ENCODE data around the gene KLF16.
A peak's percentile ranks its signal among the peaks of the same experiment; 100 is the strongest.

KLF16 gene

DNA sequence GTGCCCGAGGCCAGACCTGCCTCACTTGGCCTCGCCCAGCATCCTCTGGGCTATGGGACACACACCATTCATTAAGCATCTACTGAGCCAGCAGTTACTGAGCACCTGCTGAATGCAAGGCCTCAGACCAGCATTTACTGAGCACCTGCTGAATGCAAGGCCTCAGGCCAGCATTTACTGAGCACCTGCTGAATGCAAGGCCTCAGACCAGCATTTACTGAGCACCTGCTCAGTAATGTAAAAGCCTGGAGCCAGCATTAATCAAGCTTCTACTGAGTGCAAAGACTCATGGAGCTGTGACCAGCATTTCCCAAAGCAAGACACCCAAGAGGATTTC, 55.0 kb downstream of the KLF16 start:
- H3K4ac ChIP-seq (ENCODE audit: low read length), result no peak overlapping the region
- no peak for DNase-seq (ENCODE audit: low spot score)
- H2BK12ac ChIP-seq (ENCODE audit: low read length), result no peak overlapping the region
- no peak overlapping the region for H2AK5ac ChIP-seq (ENCODE audit: low read depth, low read length)
- H2BK120ac ChIP-seq (ENCODE audit: low read depth, low read length), result no peak overlapping the region
- H3K23ac ChIP-seq (ENCODE audit: low read depth, low read length, poor library complexity), result no peak overlapping the region
- H3K9ac ChIP-seq (ENCODE audit: low read depth, low read length, poor library complexity), result no peak overlapping the region
- H3K9me3 ChIP-seq (replicated peaks in 1 of 2; ENCODE audit: control insufficient read depth in 2 of 2, insufficient read depth in 1 of 2, low read depth in 1 of 2, low read length in 2 of 2), result no peaks in the 10 kb centered on the region
- no peak overlapping the region for H3K14ac ChIP-seq (ENCODE audit: low read length)
- no peak overlapping the region for H3K18ac ChIP-seq (ENCODE audit: low read length)
- H3K4me1 ChIP-seq (ENCODE audit: control insufficient read depth in 2 of 2, insufficient read depth in 1 of 2, low read depth in 1 of 2, low read length in 2 of 2), result peaks cover 0 to 10% of the 10 kb centered on the region in 2 donors
- H2BK5ac ChIP-seq (ENCODE audit: low read length), result no peak overlapping the region
- peaks cover 0 to 5% (median 3%) of the 10 kb centered on the region in 3 experiments for H3K27me3 ChIP-seq (ENCODE audit: control insufficient read depth in 3 of 3, insufficient read depth in 3 of 3, low read depth in 1 of 3, low read length in 3 of 3)
- no peak overlapping the region for H2BK15ac ChIP-seq (ENCODE audit: low read length)
- H3K4me3 ChIP-seq (ENCODE audit: low read length in 2 of 2), result no peak overlapping the region
- H3K4me2 ChIP-seq (ENCODE audit: insufficient read depth, low read length, poor library complexity, severe bottlenecking), result no peak overlapping the region
- H4K91ac ChIP-seq (ENCODE audit: low read depth, low read length, poor library complexity), result no peak overlapping the region
- peak overlapping the region; percentile 0 for H4K8ac ChIP-seq (ENCODE audit: low read depth, low read length)
- no peaks in the 10 kb centered on the region for H3K36me3 ChIP-seq (replicated peaks in 1 of 2; ENCODE audit: control insufficient read depth in 2 of 2, insufficient read depth in 2 of 2, low read length in 2 of 2)
- no peak overlapping the region for H3K27ac ChIP-seq (replicated peaks; ENCODE audit: low read length)
- no peaks in the 10 kb centered on the region for H3K79me1 ChIP-seq (ENCODE audit: low read depth, low read length)
- WGBS, 2 donors (ENCODE audit: extremely low coverage in 2 of 2, insufficient read length in 2 of 2, insufficient replicate concordance in 1 of 2), result no CpG with 5 or more reads among the region's 2 CpGs
- no peak overlapping the region for H2AFZ ChIP-seq (ENCODE audit: low read length)

DNA sequence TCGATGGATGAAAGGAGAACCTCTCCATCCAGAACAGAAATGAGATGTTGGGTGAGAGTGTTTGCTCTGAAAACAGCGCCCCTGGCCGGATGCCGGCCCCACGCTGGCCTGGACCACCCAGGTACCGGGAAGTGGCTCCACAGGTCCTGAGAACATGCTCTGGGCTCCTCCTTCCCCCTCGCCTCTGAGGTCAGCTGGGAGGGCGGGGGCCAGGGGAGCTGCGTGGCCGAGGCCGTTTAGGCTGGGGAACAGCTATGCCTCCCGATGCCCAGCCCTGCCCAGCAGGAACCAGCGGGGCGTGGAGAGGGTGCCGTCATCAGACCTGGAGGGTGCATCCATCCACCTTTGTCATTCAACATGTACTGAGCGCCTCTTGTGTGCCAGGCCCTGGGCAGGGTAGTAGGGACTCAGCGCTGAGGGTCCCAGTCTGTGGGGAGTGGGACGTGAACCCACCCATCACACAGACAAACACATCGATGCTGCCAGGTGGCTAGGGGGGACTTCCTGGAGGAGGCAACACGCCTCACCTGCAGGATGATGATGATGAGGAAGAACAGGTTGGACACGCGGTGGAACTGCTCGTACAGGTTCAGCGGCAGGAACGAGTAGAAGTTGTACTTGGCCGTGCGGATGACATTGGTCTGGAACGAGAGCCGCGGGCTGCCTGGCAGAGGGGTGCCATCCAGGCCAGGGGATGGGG, 55.5 kb downstream of the KLF16 start:
- DNase-seq (ENCODE audit: low spot score), result no peak
- Histone ChIP-seq H4K8ac (ENCODE audit: low read depth, low read length) (no peak overlapping the region), H2BK5ac (ENCODE audit: low read length) (no peak overlapping the region), H2BK15ac (ENCODE audit: low read length) (peak overlapping the region; percentile 56), H3K27me3 (ENCODE audit: control insufficient read depth in 3 of 3, insufficient read depth in 3 of 3, low read depth in 1 of 3, low read length in 3 of 3) (peaks cover 0 to 5% (median 3%) of the 10 kb centered on the region in 3 experiments), H3K18ac (ENCODE audit: low read length) (peak overlapping the region; percentile 71), H2BK120ac (ENCODE audit: low read depth, low read length) (no peak overlapping the region), H2AK5ac (ENCODE audit: low read depth, low read length) (peak overlapping the region; percentile 65), H3K36me3 (replicated peaks in 1 of 2; ENCODE audit: control insufficient read depth in 2 of 2, insufficient read depth in 2 of 2, low read length in 2 of 2) (no peaks in the 10 kb centered on the region), H3K14ac (ENCODE audit: low read length) (no peak overlapping the region), H3K9me3 (replicated peaks in 1 of 2; ENCODE audit: control insufficient read depth in 2 of 2, insufficient read depth in 1 of 2, low read depth in 1 of 2, low read length in 2 of 2) (no peaks in the 10 kb centered on the region), H3K4me3 (ENCODE audit: low read length in 2 of 2) (peak overlapping the region in 1 of 2 donors; percentile 31), H3K9ac (ENCODE audit: low read depth, low read length, poor library complexity) (no peak overlapping the region), H3K23ac (ENCODE audit: low read depth, low read length, poor library complexity) (peak overlapping the region; percentile 2), H2BK12ac (ENCODE audit: low read length) (no peak overlapping the region), H3K27ac (replicated peaks; ENCODE audit: low read length) (no peak overlapping the region), H4K91ac (ENCODE audit: low read depth, low read length, poor library complexity) (no peak overlapping the region), H3K4me1 (ENCODE audit: control insufficient read depth in 2 of 2, insufficient read depth in 1 of 2, low read depth in 1 of 2, low read length in 2 of 2) (peaks cover 0 to 6% of the 10 kb centered on the region in 2 donors), H2AFZ (ENCODE audit: low read length) (no peak overlapping the region), H3K79me1 (ENCODE audit: low read depth, low read length) (peaks cover 1% of the 10 kb centered on the region), H3K4ac (ENCODE audit: low read length) (peak overlapping the region; percentile 17), H3K4me2 (ENCODE audit: insufficient read depth, low read length, poor library complexity, severe bottlenecking) (no peak overlapping the region)
- WGBS, 2 donors (ENCODE audit: extremely low coverage in 2 of 2, insufficient read length in 2 of 2, insufficient replicate concordance in 1 of 2), result no CpG with 5 or more reads among the region's 30 CpGs

DNA sequence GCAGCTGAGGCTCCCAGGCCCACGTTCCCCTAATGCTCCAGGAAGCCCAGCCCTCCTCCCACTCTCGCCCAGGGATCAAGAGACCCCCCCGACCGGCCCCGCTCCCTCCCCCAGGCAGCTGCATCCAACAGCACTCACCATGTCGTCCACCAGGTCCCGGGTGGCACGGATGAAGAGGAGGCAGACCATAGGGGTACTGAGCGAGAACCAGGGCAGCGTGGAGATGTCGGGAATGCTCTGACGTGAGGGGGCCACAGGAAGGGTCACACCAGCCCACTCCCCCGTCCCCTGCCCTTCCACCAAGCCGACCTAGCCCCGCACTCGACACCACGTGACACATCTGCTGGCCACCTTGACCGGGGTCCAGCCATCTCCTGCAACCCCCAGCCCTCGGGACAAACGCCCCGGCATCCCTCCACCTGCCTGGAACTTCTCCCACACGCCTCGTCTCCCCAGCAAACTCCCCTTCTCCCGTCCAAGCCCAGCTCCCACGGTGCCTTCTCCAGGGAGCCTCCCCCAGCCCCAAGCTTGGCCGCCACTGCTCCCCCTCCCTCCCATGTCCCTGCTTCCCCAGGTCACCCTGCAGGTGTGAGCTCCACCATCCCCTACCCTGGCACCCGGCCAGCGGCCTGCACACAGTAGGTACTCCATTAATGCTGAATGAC, 56.2 kb downstream of the KLF16 start:
- no peak overlapping the region for H3K27ac ChIP-seq (replicated peaks; ENCODE audit: low read length)
- H4K8ac ChIP-seq (ENCODE audit: low read depth, low read length), result no peak overlapping the region
- H2AK5ac ChIP-seq (ENCODE audit: low read depth, low read length), result peak overlapping the region; percentile 60
- H3K9ac ChIP-seq (ENCODE audit: low read depth, low read length, poor library complexity), result no peak overlapping the region
- H3K36me3 ChIP-seq (replicated peaks in 1 of 2; ENCODE audit: control insufficient read depth in 2 of 2, insufficient read depth in 2 of 2, low read length in 2 of 2), result no peaks in the 10 kb centered on the region
- H3K27me3 ChIP-seq (ENCODE audit: control insufficient read depth in 3 of 3, insufficient read depth in 3 of 3, low read depth in 1 of 3, low read length in 3 of 3), result peaks cover 0 to 5% (median 3%) of the 10 kb centered on the region in 3 experiments
- no peak overlapping the region for H2BK5ac ChIP-seq (ENCODE audit: low read length)
- peak overlapping the region; percentile 65 for H3K23ac ChIP-seq (ENCODE audit: low read depth, low read length, poor library complexity)
- H3K4me2 ChIP-seq (ENCODE audit: insufficient read depth, low read length, poor library complexity, severe bottlenecking), result no peak overlapping the region
- H3K18ac ChIP-seq (ENCODE audit: low read length), result peak overlapping the region; percentile 52
- no peak for DNase-seq (ENCODE audit: low spot score)
- no peak overlapping the region for H3K14ac ChIP-seq (ENCODE audit: low read length)
- H4K91ac ChIP-seq (ENCODE audit: low read depth, low read length, poor library complexity), result no peak overlapping the region
- no peak overlapping the region for H2BK12ac ChIP-seq (ENCODE audit: low read length)
- peak overlapping the region; percentile 1 for H2BK120ac ChIP-seq (ENCODE audit: low read depth, low read length)
- peak overlapping the region; percentile 49 for H2BK15ac ChIP-seq (ENCODE audit: low read length)
- no peak overlapping the region for H2AFZ ChIP-seq (ENCODE audit: low read length)
- no peak overlapping the region for H3K4ac ChIP-seq (ENCODE audit: low read length)
- H3K4me1 ChIP-seq (ENCODE audit: control insufficient read depth in 2 of 2, insufficient read depth in 1 of 2, low read depth in 1 of 2, low read length in 2 of 2), result peaks cover 0 to 3% of the 10 kb centered on the region in 2 donors
- whole genome bisulfite sequencing, 2 donors (ENCODE audit: extremely low coverage in 2 of 2, insufficient read length in 2 of 2, insufficient replicate concordance in 1 of 2), result no CpG with 5 or more reads among the region's 28 CpGs
- peak overlapping the region in 1 of 2 donors; percentile 17 for H3K4me3 ChIP-seq (ENCODE audit: low read length in 2 of 2)
- no peaks in the 10 kb centered on the region for H3K9me3 ChIP-seq (replicated peaks in 1 of 2; ENCODE audit: control insufficient read depth in 2 of 2, insufficient read depth in 1 of 2, low read depth in 1 of 2, low read length in 2 of 2)
- peaks cover 2% of the 10 kb centered on the region for H3K79me1 ChIP-seq (ENCODE audit: low read depth, low read length)
